ENCODE measurements around the gene GPR32. TPM values are rescaled to one million over a fixed set of nuclear protein-coding genes. Genes with fewer than 3 reads are reported as not detected.
"Not testable (repeated sequence)": the region's sequence is repeated elsewhere in the genome, so short reads cannot be mapped to it uniquely, and the experiment has no call there.

The GPR32 gene
- total RNA-seq, 2 experiments from 2014 or later, result not detected

GRCh38 chr19:50735869-50736268 lies 34.4 kb upstream of the GPR32 start:
- Mint-ChIP-seq H3K9me3 (no peaks in the 10 kb centered on the region), H3K27me3 (peaks cover 26% of the 10 kb centered on the region), H3K27ac (no peak overlapping the region), H3K4me1 (ENCODE audit: low read depth) (no peaks in the 10 kb centered on the region), H3K36me3 (no peaks in the 10 kb centered on the region), H3K4me3 (no peak overlapping the region)
- CTCF ChIA-PET, result interaction anchor here (1.0 kb wide), 1 partner anchor 180 kb away, joined by 3 read pairs; no protein-coding TSS in a partner anchor
- DNase-seq, result no peak
- POLR2A ChIA-PET, result no interaction called here
- intact Hi-C loops (cut with micrococcal nuclease), result no loop called here

GRCh38 chr19:50736338-50736737 lies 33.9 kb upstream of the GPR32 start:
- no peaks in the 10 kb centered on the region for H3K4me1 Mint-ChIP-seq (ENCODE audit: low read depth)
- intact Hi-C loops (cut with micrococcal nuclease), result no loop called here
- H3K36me3 Mint-ChIP-seq, result no peaks in the 10 kb centered on the region
- no peak for DNase-seq
- H3K27me3 Mint-ChIP-seq, result peaks cover 26% of the 10 kb centered on the region
- no peak overlapping the region for H3K27ac Mint-ChIP-seq
- H3K9me3 Mint-ChIP-seq, result no peaks in the 10 kb centered on the region
- CTCF ChIA-PET, result interaction anchor here (1.0 kb wide), 1 partner anchor 180 kb away, joined by 3 read pairs; no protein-coding TSS in a partner anchor
- no peak overlapping the region for H3K4me3 Mint-ChIP-seq
- POLR2A ChIA-PET, result no interaction called here

GRCh38 chr19:50739132-50739913 lies 30.9 kb upstream of the GPR32 start:
- POLR2A ChIA-PET, result no interaction called here
- Mint-ChIP-seq H3K27me3 (peaks cover 23% of the 10 kb centered on the region), H3K4me1 (ENCODE audit: low read depth) (no peaks in the 10 kb centered on the region), H3K27ac (no peak overlapping the region), H3K36me3 (no peaks in the 10 kb centered on the region), H3K9me3 (no peaks in the 10 kb centered on the region), H3K4me3 (no peak overlapping the region)
- no peak for DNase-seq
- CTCF ChIA-PET, result no interaction called here
- intact Hi-C loops (cut with micrococcal nuclease), result no loop called here

- ChIA-PET POLR2A (no interaction called here), CTCF (no interaction called here)
- Mint-ChIP-seq H3K27ac (no peak overlapping the region), H3K9me3 (no peaks in the 10 kb centered on the region), H3K27me3 (peaks cover 23% of the 10 kb centered on the region), H3K4me3 (no peak overlapping the region), H3K36me3 (no peaks in the 10 kb centered on the region), H3K4me1 (ENCODE audit: low read depth) (no peaks in the 10 kb centered on the region)
- intact Hi-C loops (cut with micrococcal nuclease), result no loop called here
- no peak for DNase-seq
Measured at GRCh38 chr19:50739914-50740426, 30.3 kb upstream of the GPR32 start.

- Mint-ChIP-seq H3K27me3 (peaks cover 20% of the 10 kb centered on the region), H3K9me3 (no peaks in the 10 kb centered on the region), H3K27ac (no peak overlapping the region), H3K4me1 (ENCODE audit: low read depth) (no peaks in the 10 kb centered on the region), H3K36me3 (no peaks in the 10 kb centered on the region), H3K4me3 (no peak overlapping the region)
- ChIA-PET CTCF (no interaction called here), POLR2A (no interaction called here)
- no peak for DNase-seq
- intact Hi-C loops (cut with micrococcal nuclease), result no loop called here
Measured at GRCh38 chr19:50741179-50741933, 28.9 kb upstream of the GPR32 start.

GRCh38 chr19:50743537-50743936 lies 26.7 kb upstream of the GPR32 start:
- DNase-seq, result no peak
- CTCF ChIA-PET, result no interaction called here
- Mint-ChIP-seq H3K36me3 (no peaks in the 10 kb centered on the region), H3K4me1 (ENCODE audit: low read depth) (no peaks in the 10 kb centered on the region), H3K9me3 (no peaks in the 10 kb centered on the region), H3K27me3 (peaks cover 18% of the 10 kb centered on the region), H3K4me3 (no peak overlapping the region), H3K27ac (no peak overlapping the region)
- POLR2A ChIA-PET, result no interaction called here
- intact Hi-C loops (cut with micrococcal nuclease), result no loop called here

- no peak for DNase-seq
- CTCF ChIA-PET, result no interaction called here
- peaks cover 8% of the 10 kb centered on the region for H3K27me3 Mint-ChIP-seq
- H3K36me3 Mint-ChIP-seq, result no peaks in the 10 kb centered on the region
- H3K9me3 Mint-ChIP-seq, result no peaks in the 10 kb centered on the region
- POLR2A ChIA-PET, result no interaction called here
- no peak overlapping the region for H3K4me3 Mint-ChIP-seq
- no peak overlapping the region for H3K27ac Mint-ChIP-seq
- intact Hi-C loops (cut with micrococcal nuclease), result no loop called here
- H3K4me1 Mint-ChIP-seq (ENCODE audit: low read depth), result no peaks in the 10 kb centered on the region
Measured at GRCh38 chr19:50745221-50745620, 25.0 kb upstream of the GPR32 start.

- H3K4me3 Mint-ChIP-seq; intact Hi-C loops (cut with micrococcal nuclease); H3K9me3 Mint-ChIP-seq; DNase-seq; POLR2A ChIA-PET; H3K36me3 Mint-ChIP-seq; H3K27ac Mint-ChIP-seq; H3K27me3 Mint-ChIP-seq; H3K4me1 Mint-ChIP-seq (ENCODE audit: low read depth): not testable (repeated sequence)
- CTCF ChIA-PET, result interaction anchor here (0.7 to 1.1 kb wide), 2 partner anchors 23 to 347 kb away, joined by 4 to 8 read pairs; no protein-coding TSS in a partner anchor
Measured at GRCh38 chr19:50747141-50747540, 23.1 kb upstream of the GPR32 start.

- H3K9me3 Mint-ChIP-seq, result no peaks in the 10 kb centered on the region
- CTCF ChIA-PET, result interaction anchor here (1.0 kb wide), 1 partner anchor 173 kb away, joined by 3 read pairs; no protein-coding TSS in a partner anchor
- intact Hi-C loops (cut with micrococcal nuclease), result no loop called here
Measured at GRCh38 chr19:50749490-50749889, 20.8 kb upstream of the GPR32 start.

GRCh38 chr19:50750010-50750409 lies 20.3 kb upstream of the GPR32 start:
- peaks cover 13% of the 10 kb centered on the region for H3K27me3 Mint-ChIP-seq
- DNase-seq, result no peak
- H3K4me3 Mint-ChIP-seq, result no peak overlapping the region
- ChIA-PET CTCF (no interaction called here), POLR2A (no interaction called here)
- no peak overlapping the region for H3K27ac Mint-ChIP-seq
- H3K36me3 Mint-ChIP-seq, result no peaks in the 10 kb centered on the region
- no peaks in the 10 kb centered on the region for H3K4me1 Mint-ChIP-seq (ENCODE audit: low read depth)
- no peaks in the 10 kb centered on the region for H3K9me3 Mint-ChIP-seq
- intact Hi-C loops (cut with micrococcal nuclease), result no loop called here

More at GRCh38 chr19:50749490-50749889, 20.8 kb upstream of the GPR32 start:
- no peak overlapping the region for H3K4me3 Mint-ChIP-seq
- DNase-seq, result no peak
- peaks cover 9% of the 10 kb centered on the region for H3K27me3 Mint-ChIP-seq
- no peaks in the 10 kb centered on the region for H3K4me1 Mint-ChIP-seq (ENCODE audit: low read depth)
- H3K36me3 Mint-ChIP-seq, result no peaks in the 10 kb centered on the region
- no peak overlapping the region for H3K27ac Mint-ChIP-seq
- POLR2A ChIA-PET, result no interaction called here

GRCh38 chr19:50753879-50754278 lies 16.4 kb upstream of the GPR32 start:
- CTCF ChIA-PET, result no interaction called here
- H3K4me3 Mint-ChIP-seq, result no peak overlapping the region
- H3K4me1 Mint-ChIP-seq (ENCODE audit: low read depth), result no peaks in the 10 kb centered on the region
- no peak for DNase-seq
- H3K36me3 Mint-ChIP-seq, result no peaks in the 10 kb centered on the region
- H3K27ac Mint-ChIP-seq, result no peak overlapping the region
- H3K9me3 Mint-ChIP-seq, result no peaks in the 10 kb centered on the region
- H3K27me3 Mint-ChIP-seq, result peaks cover 14% of the 10 kb centered on the region
- POLR2A ChIA-PET, result no interaction called here
- intact Hi-C loops (cut with micrococcal nuclease), result no loop called here

GRCh38 chr19:50756244-50756643 lies 14.0 kb upstream of the GPR32 start:
- not testable (repeated sequence) for DNase-seq

More at GRCh38 chr19:50756244-50756643, 14.0 kb upstream of the GPR32 start:
- intact Hi-C loops (cut with micrococcal nuclease); H3K4me1 Mint-ChIP-seq (ENCODE audit: low read depth); H3K4me3 Mint-ChIP-seq; CTCF ChIA-PET; H3K9me3 Mint-ChIP-seq; H3K36me3 Mint-ChIP-seq; POLR2A ChIA-PET; H3K27ac Mint-ChIP-seq: not testable (repeated sequence)
- peaks cover 14% of the 10 kb centered on the region for H3K27me3 Mint-ChIP-seq

Data from activated CD4-positive, alpha-beta memory T cell treated with anti-CD3 and anti-CD28 coated beads for 36 hours (primary cell).